ENCODE data around the gene VEGFB.
"Not testable (repeated sequence)": the region's sequence is repeated elsewhere in the genome, so short reads cannot be mapped to it uniquely, and the experiment has no call there.

VEGFB gene

GRCh38 chr11:64232182-64232966, 2.0 kb upstream of the VEGFB start:
- DNase-seq (ENCODE audit: low spot score): no peak

DNA sequence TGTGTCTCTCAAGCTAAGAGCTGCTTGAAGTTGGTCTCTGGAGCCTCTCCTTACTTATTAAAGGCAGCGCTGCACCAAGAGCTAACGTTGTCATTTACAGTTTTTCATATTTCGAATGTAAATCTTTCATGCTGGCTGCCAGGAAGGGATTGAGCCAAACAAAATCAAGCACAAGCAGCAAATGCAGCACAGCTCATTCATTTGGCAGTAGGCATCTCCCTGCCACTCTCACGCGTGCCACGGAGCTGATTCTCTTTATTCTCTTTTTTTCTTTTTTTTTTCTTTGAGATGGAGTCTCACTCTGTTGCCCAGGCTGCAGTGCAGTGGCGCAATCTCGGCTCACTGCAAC, 1.4 kb upstream of the VEGFB start:
- DNase-seq (ENCODE audit: low spot score): no peak

GRCh38 chr11:64234647-64235379, 429 bp downstream of the VEGFB start:
- DNase-seq (ENCODE audit: low spot score): peak; percentile 43

DNA sequence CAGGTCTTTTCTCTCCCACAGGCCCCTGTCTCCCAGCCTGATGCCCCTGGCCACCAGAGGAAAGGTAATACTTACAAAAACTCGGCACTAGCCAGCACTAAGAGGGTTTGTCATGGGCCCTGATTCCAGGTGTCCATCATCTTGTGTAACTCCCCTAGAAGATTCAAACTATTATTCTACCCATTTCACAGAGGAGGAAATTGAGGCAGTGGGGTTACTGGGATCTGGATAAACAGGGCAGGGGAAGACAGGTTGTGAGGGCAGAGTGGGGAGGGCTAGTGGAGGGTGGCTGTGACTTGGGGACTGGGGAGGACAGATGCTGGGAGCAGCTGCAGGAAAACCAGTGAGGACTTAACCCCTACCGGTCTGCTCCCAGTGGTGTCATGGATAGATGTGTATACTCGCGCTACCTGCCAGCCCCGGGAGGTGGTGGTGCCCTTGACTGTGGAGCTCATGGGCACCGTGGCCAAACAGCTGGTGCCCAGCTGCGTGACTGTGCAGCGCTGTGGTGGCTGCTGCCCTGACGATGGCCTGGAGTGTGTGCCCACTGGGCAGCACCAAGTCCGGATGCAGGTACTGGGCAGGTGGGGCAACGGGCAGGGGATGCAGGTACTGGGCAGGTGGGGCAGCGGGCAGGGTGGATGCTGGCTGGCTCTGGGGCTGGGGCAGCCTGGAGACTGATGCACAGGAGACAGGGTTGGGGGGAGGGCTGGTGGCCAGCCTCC, 1.2 kb downstream of the VEGFB start:
- DNase-seq (ENCODE audit: low spot score): no peak

GRCh38 chr11:64237484-64237951, 3.1 kb downstream of the VEGFB start:
- DNase-seq (ENCODE audit: low spot score): no peak

DNA sequence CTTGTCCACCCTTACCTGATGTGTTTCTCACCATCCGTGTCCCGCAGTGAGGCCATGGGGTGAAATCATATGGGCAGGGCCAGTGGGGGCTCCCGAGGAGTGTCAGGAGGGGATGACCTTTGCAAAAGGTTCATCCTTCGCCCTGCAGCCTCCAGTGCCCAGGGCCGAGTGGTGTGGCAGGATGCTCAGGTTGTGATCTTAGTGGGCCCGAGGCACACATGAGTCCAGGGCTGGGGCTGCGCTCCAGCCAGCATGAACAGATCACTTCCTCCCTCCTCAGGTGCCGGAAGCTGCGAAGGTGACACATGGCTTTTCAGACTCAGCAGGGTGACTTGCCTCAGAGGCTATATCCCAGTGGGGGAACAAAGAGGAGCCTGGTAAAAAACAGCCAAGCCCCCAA, 3.7 kb downstream of the VEGFB start:
- DNase-seq (ENCODE audit: low spot score): no peak

GRCh38 chr11:64238999-64239398, 4.6 kb downstream of the VEGFB start:
- DNase-seq (ENCODE audit: low spot score): no peak

DNA sequence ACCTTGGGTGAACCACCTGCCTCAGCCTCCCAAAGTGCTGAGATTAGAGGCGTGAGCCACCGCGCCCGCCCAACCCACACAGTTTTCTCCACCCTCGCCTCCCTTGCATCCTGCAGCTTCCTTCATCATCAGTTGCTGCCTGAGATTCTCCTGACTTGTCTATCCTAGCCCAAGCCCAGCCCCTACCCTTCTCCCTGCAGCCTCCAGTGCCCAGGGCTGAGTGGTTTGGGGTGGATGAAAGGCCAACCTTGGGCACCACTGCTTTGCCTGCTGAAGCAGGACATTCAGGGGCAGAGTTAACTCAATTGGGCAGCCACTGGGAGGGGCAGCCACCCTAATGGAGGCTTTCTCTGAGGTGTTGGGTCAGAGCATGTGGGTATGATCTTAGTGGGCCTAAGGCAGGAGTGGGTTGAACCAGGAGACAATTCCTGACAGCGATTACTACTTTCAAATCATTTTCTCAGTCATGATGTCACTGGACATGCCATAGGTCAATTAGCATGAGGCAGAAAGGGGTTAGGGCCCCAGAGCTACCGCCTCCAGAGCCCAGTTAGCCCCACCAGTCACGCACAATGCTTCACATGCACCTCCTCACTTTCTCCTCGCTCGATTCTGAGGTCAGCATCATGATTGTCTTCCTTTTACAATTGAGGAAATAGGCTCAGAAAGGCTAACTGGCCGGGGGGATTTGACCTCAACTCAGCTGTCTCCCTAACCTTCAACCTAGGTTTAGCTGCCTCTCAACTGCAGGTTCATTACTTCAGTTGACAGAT, 5.5 kb downstream of the VEGFB start:
- DNase-seq (ENCODE audit: low spot score): no peak

- peak; percentile 98 for DNase-seq (ENCODE audit: low spot score)
These were observed 6.3 kb downstream of the VEGFB start, which contains the start of gene FKBP2 for GRCh38 chr11:64240435-64241240. Gene FKBP2 (plus strand): TSS chr11:64241095. CDS start chr11:64242388, 1,293 bp downstream.

GRCh38 chr11:64241241-64241490, 6.8 kb downstream of the VEGFB start:
- DNase-seq (ENCODE audit: low spot score): peak; percentile 100

GRCh38 chr11:64241491-64242374, 7.3 kb downstream of the VEGFB start:
- DNase-seq (ENCODE audit: low spot score): no peak

DNA sequence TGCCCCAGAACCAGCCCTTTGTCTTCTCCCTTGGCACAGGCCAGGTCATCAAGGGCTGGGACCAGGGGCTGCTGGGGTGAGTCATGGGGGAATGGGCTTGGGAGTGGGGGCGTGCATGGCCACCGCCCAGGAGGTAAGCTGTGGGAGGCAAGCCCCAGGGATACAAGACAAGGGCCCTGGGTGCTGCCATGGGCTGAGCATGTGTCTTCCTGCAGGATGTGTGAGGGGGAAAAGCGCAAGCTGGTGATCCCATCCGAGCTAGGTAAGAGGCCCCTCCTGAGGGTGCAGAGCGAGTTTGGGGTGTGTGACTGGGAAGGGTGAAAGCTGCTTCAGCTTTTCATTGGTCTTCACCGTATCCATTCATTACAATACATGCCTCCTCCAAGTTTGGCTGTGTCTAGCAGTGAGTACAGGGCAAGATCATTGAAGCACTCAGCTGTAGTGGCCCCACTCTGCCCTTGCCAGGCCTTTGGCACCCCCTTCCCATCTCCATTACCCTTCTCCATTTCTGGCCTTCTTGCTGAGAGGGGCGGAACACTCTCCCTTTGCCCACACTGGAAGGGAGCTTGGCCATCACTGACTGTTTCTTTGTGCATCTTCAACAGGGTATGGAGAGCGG, 9.0 kb downstream of the VEGFB start:
- DNase-seq (ENCODE audit: low spot score): no peak

GRCh38 chr11:64244107-64244506, 9.7 kb downstream of the VEGFB start:
- no peak for DNase-seq (ENCODE audit: low spot score)

GRCh38 chr11:64244966-64245365, 10.6 kb downstream of the VEGFB start:
- DNase-seq (ENCODE audit: low spot score): no peak

DNA sequence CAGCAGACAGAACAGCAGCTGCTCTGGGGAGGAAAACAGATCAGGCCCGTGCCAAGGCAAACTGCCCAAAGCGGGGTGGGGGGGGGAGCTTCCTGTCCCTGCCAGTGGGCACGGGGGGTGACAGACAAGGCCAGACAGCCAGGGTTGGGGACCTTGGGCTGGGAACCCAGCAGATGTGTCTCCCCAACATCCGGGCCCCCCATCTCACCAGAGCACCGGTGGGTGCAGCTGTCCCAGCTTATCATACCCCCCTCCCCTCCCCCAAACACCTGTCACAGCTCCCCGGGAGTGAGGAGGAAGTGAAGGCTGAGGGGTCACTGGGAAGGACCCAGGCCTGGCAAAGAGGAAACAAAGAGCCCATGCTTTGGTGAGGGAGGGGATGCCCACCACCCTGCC, 11.0 kb downstream of the VEGFB start:
- peak; percentile 50 for DNase-seq (ENCODE audit: low spot score)

DNA sequence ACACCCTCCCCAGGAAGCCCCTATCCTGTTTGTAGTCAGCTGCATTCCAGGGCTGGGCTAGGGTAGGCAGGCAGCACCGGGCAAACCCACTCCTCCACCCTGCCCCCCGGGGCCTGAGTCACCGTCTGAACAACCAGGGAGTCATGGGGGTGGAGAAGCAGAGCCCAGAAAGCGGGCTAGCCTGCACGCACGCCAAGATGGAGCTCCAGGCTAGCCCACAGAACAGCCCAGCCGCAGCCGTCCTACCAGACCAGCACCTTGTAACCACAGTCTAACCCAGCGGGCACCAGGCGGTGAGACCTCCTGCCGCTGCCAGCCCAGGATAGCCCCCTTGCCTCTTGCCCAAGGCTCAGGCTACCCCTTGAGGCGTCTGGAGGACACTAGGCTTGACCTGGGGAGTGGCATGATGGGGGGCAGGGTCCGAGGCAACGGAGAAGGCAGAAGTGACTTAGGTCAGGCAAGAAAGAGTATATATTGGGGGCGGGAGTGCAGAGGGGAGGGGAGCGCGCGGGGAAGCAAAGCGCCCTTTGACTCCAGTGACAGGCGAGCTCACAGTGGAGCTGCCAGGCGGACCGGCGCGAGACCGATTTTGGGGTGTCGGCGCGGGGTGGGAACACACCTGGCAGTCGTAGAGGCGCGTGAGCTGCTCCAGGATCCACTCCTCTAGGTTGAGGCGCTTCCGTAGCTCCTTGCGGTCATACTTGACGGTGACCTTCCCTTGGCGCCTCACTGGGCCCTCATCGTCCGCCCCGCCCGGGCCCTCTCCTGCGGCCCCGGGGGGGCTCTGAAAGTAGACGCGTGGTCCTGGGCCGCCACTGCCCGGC, 11.6 kb downstream of the VEGFB start:
- peak; percentile 84 for DNase-seq (ENCODE audit: low spot score)

GRCh38 chr11:64246621-64246870, 12.2 kb downstream of the VEGFB start:
- not testable (repeated sequence) for DNase-seq (ENCODE audit: low spot score)

GRCh38 chr11:64246871-64247728, 12.7 kb downstream of the VEGFB start, which contains the start of gene PPP1R14B:
Gene PPP1R14B (minus strand): TSS chr11:64246943. CDS start chr11:64246673, 270 bp downstream.
- DNase-seq (ENCODE audit: low spot score): peak; percentile 78

Measured in CD4-positive, alpha-beta T cell treated with Interleukin-2 at 100 ng/mL for 4 hours (primary cell).